Measurements from ENCODE around the gene SIVA1.

Gene SIVA1

DNA sequence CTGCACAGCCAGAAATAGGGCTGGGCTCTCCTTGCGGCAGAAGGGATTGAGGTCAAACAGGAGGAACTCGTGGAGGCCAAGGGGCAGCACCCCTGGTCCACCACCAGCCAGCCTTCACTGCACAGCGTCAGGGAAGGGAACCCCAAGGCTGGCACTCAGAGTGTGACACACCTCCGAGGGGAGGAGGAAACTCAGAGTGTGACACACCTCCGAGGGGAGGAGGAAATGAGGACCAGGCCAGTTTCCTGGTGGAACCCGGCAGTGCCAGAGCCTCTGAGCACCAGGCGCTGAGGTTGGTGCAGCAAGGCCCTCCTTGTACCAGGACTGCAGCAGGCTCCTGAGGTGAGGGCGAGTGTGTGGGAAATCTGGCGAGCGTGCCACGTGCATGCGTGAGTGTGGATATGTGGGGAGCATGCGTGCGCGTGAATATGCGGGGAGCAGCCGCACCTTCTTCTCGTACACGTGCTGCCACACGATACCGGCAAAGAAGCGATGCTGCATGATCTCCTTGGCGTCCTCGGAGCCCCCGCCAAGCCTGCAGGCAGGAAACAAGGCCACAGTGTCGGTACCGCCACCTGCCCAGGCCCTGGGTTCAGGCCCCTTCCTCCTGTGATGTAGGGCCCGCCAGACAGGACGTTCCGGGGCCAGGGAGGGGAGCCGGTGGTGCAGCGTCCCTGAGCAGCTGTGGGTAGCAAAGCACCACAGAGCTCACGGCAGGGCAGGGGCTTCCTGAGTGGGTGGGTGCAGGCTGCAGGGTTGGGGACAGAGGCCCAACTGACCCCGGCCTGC lies 19.2 kb downstream of the SIVA1 start:
- Histone ChIP-seq H3K4me3 (ENCODE audit: low read length) (no peak overlapping the region), H3K36me3 (replicated peaks; ENCODE audit: insufficient read depth, low read length) (no peaks in the 10 kb centered on the region), H3K9me3 (replicated peaks; ENCODE audit: insufficient read depth, low read length) (no peaks in the 10 kb centered on the region), H4K20me1 (ENCODE audit: insufficient read depth, low read length) (no peaks in the 10 kb centered on the region), H3K9me2 (replicated peaks; ENCODE audit: insufficient read depth, low read length) (no peaks in the 10 kb centered on the region), H3F3A (ENCODE audit: insufficient read depth, low read length) (no peaks in the 10 kb centered on the region), H3K79me2 (ENCODE audit: low read length) (no peaks in the 10 kb centered on the region), H2AFZ (ENCODE audit: low read length) (no peak overlapping the region), H3K27ac (ENCODE audit: low read length) (no peak overlapping the region), H3K4me1 (ENCODE audit: low read length) (no peaks in the 10 kb centered on the region), H3K9ac (ENCODE audit: low read length) (no peak overlapping the region), H3K4me2 (ENCODE audit: low read depth, low read length) (no peak overlapping the region), H3K27me3 (replicated peaks; ENCODE audit: insufficient read depth, low read length) (no peaks in the 10 kb centered on the region)
- TF ChIP-seq, protein P1, sequence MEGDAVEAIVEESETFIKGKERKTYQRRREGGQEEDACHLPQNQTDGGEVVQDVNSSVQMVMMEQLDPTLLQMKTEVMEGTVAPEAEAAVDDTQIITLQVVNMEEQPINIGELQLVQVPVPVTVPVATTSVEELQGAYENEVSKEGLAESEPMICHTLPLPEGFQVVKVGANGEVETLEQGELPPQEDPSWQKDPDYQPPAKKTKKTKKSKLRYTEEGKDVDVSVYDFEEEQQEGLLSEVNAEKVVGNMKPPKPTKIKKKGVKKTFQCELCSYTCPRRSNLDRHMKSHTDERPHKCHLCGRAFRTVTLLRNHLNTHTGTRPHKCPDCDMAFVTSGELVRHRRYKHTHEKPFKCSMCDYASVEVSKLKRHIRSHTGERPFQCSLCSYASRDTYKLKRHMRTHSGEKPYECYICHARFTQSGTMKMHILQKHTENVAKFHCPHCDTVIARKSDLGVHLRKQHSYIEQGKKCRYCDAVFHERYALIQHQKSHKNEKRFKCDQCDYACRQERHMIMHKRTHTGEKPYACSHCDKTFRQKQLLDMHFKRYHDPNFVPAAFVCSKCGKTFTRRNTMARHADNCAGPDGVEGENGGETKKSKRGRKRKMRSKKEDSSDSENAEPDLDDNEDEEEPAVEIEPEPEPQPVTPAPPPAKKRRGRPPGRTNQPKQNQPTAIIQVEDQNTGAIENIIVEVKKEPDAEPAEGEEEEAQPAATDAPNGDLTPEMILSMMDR (IDR thresholded peaks at IDR 0.05; ENCODE audit: low read length) = no peak
- TF ChIP-seq EZH2phosphoT487 (IDR thresholded peaks at IDR 0.05; ENCODE audit: low read length) = no peak
- no peak for TF ChIP-seq EZH2 (optimal IDR thresholded peaks at IDR 0.05; ENCODE audit: low read depth, low read length)
- no peak for DNase-seq

DNA sequence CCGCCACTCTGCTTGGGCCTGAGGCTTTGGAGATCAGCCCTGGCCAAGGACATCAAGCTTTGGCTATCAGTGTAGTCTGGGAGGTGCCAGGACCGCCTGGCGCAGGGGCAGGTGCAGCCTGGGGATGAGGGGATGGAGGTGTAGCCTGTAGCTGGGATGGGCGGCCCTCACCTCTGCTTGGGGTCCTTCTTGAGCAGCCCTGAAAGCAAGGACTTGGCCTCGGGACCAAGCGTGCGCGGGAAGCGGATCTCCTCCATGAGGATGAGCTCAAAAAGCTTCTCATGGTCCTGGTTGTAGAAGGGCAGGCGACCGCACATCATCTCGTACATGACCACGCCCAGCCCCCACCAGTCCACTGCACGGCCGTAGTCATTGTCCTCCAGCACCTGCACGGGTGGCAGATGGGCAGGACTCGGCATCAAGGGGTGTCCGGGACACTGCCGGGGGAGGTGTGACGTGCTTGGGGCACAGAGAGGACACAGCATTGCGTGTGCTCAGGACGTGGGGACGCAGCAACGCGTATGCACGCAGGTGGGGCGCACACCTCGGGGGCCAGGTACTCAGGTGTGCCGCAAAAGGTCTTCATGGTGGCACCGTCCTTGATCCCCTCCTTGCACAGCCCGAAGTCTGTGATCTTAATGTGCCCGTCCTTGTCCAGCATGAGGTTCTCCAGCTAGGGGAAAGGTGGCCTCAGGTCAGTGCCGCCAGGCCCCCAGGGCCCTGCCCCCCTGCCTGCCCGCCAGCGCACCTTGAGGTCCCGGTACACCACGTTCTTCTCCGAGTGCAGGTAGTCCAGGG lies 20.0 kb downstream of the SIVA1 start:
- Histone ChIP-seq H3K79me2 (ENCODE audit: low read length) (no peaks in the 10 kb centered on the region), H2AFZ (ENCODE audit: low read length) (no peak overlapping the region), H3K9me3 (replicated peaks; ENCODE audit: insufficient read depth, low read length) (no peaks in the 10 kb centered on the region), H3K4me3 (ENCODE audit: low read length) (no peak overlapping the region), H3K9ac (ENCODE audit: low read length) (no peak overlapping the region), H3K36me3 (replicated peaks; ENCODE audit: insufficient read depth, low read length) (no peaks in the 10 kb centered on the region), H3K27me3 (replicated peaks; ENCODE audit: insufficient read depth, low read length) (no peaks in the 10 kb centered on the region), H3K4me1 (ENCODE audit: low read length) (no peaks in the 10 kb centered on the region), H3K27ac (ENCODE audit: low read length) (no peak overlapping the region), H3K4me2 (ENCODE audit: low read depth, low read length) (no peak overlapping the region), H4K20me1 (ENCODE audit: insufficient read depth, low read length) (no peaks in the 10 kb centered on the region), H3K9me2 (replicated peaks; ENCODE audit: insufficient read depth, low read length) (no peaks in the 10 kb centered on the region), H3F3A (ENCODE audit: insufficient read depth, low read length) (no peaks in the 10 kb centered on the region)
- TF ChIP-seq, protein P1 (IDR thresholded peaks at IDR 0.05; ENCODE audit: low read length) = no peak
- TF ChIP-seq EZH2 (optimal IDR thresholded peaks at IDR 0.05; ENCODE audit: low read depth, low read length) (no peak), EZH2phosphoT487 (IDR thresholded peaks at IDR 0.05; ENCODE audit: low read length) (no peak)
- DNase-seq = no peak

DNA sequence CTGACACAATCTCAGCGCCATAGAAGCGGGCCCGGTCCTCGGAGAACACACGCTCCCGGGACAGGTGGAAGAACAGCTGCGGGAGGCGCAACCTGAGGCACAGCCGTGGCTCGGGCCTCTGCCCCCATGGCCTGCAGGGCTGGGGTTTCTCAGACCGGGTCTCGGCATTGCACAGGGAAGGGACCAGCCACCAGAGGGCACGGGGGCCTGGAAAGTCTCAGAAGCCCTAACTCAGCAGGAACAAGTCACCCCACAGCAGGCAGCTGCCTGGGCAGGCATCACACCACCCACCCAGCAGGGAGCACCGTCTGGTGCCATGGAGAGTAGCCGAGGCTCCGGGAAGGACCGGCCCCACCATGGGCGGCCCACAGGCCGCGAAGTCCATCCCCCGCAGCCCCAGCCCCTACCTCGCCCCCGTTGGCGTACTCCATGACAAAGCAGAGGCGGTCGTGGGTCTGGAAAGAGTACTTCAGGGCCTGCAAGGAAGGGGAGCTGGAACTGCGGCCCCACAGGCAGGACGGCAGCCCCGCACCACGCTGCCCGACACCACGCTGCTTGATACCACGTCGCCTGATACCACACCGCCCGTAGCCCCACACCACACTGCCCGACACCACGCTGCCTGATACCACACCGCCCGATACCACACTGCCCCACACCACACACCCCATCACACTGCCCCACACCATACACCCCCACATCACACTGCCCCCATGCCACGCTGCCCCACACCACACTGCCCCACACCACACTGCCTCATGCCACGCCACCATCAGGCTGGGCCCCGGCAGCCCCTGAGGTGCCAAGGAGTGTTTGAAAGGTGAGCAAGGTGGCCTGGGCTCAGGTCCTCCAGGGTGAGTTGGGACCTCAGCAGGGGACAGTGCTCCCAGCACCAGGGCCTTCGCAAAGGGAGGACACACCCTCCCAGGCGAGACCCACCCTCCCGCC lies 20.8 kb downstream of the SIVA1 start:
- H3F3A ChIP-seq (ENCODE audit: insufficient read depth, low read length) = no peaks in the 10 kb centered on the region
- no peaks in the 10 kb centered on the region for H3K36me3 ChIP-seq (replicated peaks; ENCODE audit: insufficient read depth, low read length)
- no peak for DNase-seq
- no peaks in the 10 kb centered on the region for H3K9me3 ChIP-seq (replicated peaks; ENCODE audit: insufficient read depth, low read length)
- H3K4me3 ChIP-seq (ENCODE audit: low read length) = no peak overlapping the region
- H2AFZ ChIP-seq (ENCODE audit: low read length) = no peak overlapping the region
- TF ChIP-seq EZH2 (optimal IDR thresholded peaks at IDR 0.05; ENCODE audit: low read depth, low read length) = no peak
- no peak for TF ChIP-seq EZH2phosphoT487 (IDR thresholded peaks at IDR 0.05; ENCODE audit: low read length)
- TF ChIP-seq, protein P1 (IDR thresholded peaks at IDR 0.05; ENCODE audit: low read length) = no peak
- no peaks in the 10 kb centered on the region for H4K20me1 ChIP-seq (ENCODE audit: insufficient read depth, low read length)
- no peaks in the 10 kb centered on the region for H3K4me1 ChIP-seq (ENCODE audit: low read length)
- no peak overlapping the region for H3K4me2 ChIP-seq (ENCODE audit: low read depth, low read length)
- no peaks in the 10 kb centered on the region for H3K79me2 ChIP-seq (ENCODE audit: low read length)
- no peaks in the 10 kb centered on the region for H3K9me2 ChIP-seq (replicated peaks; ENCODE audit: insufficient read depth, low read length)
- no peak overlapping the region for H3K27ac ChIP-seq (ENCODE audit: low read length)
- H3K27me3 ChIP-seq (replicated peaks; ENCODE audit: insufficient read depth, low read length) = no peaks in the 10 kb centered on the region
- no peak overlapping the region for H3K9ac ChIP-seq (ENCODE audit: low read length)
